Large intestine (tissue), 3 donors: ENCODE data around the gene CC2D1A. TPM values are rescaled to one million over a fixed set of nuclear protein-coding genes. Genes with fewer than 3 reads are reported as not detected.

Experiments used
- DNase-seq, 2 donors: peaks; one replicate each; pipeline versions ENCODE4 v3.0.0 to v3.0.0-alpha.2; 2013
- H3K27ac ChIP-seq: one replicate; pipeline ENCODE4 v1.5.1; 2013; ENCODE audit warnings: low read length
- H3K27me3 ChIP-seq: 2 replicates; pipeline ENCODE4 v1.6.1; 2013; ENCODE audit warnings: low read length; ENCODE audit not compliant: control insufficient read depth, insufficient read depth
- H3K36me3 ChIP-seq: 2 replicates; pipeline ENCODE4 v1.6.1; 2013; ENCODE audit warnings: low read length; ENCODE audit not compliant: control insufficient read depth, insufficient read depth
- H3K4me1 ChIP-seq: one replicate; pipeline ENCODE4 v1.6.1; 2013; ENCODE audit warnings: low read length; ENCODE audit not compliant: control insufficient read depth, insufficient read depth
- H3K4me3 ChIP-seq: one replicate; pipeline ENCODE4 v1.5.1; 2013; ENCODE audit warnings: low read length
- H3K9me3 ChIP-seq: one replicate; pipeline ENCODE4 v1.6.1; 2013; ENCODE audit warnings: mild to moderate bottlenecking, low read depth, low read length, moderate library complexity; ENCODE audit not compliant: control insufficient read depth
- WGBS: methylation state at CpG from one replicate; pipeline ENCODE4 v1.1.5; 2013; ENCODE audit warnings: low lambda C conversion rate; ENCODE audit not compliant: insufficient coverage; 5-methylcytosine and 5-hydroxymethylcytosine counted together
- polyA plus RNA-seq: library from polyadenylated mRNA; unstranded; fragments of 120-200 nt; gene quantifications from one replicate; pipeline ENCODE4 v1.2.1, GENCODE V29; 2013

Gene CC2D1A
- polyA plus RNA-seq, 1 donor: 42.2 TPM

DNA sequence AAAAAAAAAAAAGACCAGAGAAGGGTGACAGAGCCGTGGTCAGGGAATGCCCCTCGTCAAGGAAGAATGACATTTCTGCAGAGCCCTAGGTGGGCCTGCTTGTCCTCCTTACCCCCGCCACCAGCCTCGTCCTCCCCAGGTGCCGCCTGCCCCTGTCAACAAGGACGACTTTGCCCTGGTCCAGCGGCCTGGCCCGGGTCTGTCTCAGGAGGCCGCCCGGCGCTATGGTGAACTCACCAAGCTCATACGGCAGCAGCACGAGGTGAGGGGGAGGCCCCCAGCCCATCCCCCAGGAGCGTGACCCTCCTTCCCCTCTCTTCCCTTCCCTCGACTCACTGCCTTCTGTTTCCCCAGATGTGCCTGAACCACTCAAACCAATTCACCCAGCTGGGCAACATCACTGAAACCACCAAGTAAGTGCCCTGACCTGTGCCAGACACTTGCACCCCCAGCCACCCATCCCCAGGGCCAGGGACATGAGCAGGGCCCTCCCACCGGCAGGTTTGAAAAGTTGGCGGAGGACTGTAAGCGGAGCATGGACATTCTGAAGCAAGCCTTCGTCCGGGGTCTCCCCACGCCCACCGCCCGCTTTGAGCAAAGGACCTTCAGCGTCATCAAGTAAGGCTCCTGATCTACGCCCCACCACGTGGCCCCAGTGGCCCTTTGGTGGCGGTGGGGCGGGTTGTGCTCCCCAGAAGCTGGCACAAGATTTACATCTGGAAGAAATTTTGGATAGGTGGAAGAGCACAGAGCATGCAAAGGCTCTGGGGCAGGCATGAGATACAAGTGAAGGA, 17.4 kb downstream of the CC2D1A start:
- no CpG with 5 or more reads among the region's 28 CpGs for WGBS
- Histone ChIP-seq H3K9me3 (peaks cover 10% of the 10 kb centered on the region), H3K36me3 (peaks cover 80% of the 10 kb centered on the region), H3K4me1 (no peaks in the 10 kb centered on the region), H3K27me3 (no peaks in the 10 kb centered on the region), H3K27ac (no peak overlapping the region), H3K4me3 (no peak overlapping the region)
- no peak for DNase-seq

- H3K9me3 ChIP-seq: peaks cover under 1% of the 10 kb centered on the region
- H3K36me3 ChIP-seq: peaks cover 70% of the 10 kb centered on the region
- WGBS: no CpG with 5 or more reads among the region's 4 CpGs
- H3K27me3 ChIP-seq: no peaks in the 10 kb centered on the region
- no peak overlapping the region for H3K4me3 ChIP-seq
- H3K27ac ChIP-seq: no peak overlapping the region
- no peaks in the 10 kb centered on the region for H3K4me1 ChIP-seq
- no peak for DNase-seq
These were observed 20.0 kb downstream of the CC2D1A start for GRCh38 chr19:13926010-13926409.

- no CpG with 5 or more reads among the region's 8 CpGs for WGBS
- DNase-seq: no peak
- no peaks in the 10 kb centered on the region for H3K27me3 ChIP-seq
- no peaks in the 10 kb centered on the region for H3K9me3 ChIP-seq
- H3K4me3 ChIP-seq: no peak overlapping the region
- peaks cover 65% of the 10 kb centered on the region for H3K36me3 ChIP-seq
- no peak overlapping the region for H3K27ac ChIP-seq
- no peaks in the 10 kb centered on the region for H3K4me1 ChIP-seq
These were observed 20.7 kb downstream of the CC2D1A start for GRCh38 chr19:13926715-13927114.

DNA sequence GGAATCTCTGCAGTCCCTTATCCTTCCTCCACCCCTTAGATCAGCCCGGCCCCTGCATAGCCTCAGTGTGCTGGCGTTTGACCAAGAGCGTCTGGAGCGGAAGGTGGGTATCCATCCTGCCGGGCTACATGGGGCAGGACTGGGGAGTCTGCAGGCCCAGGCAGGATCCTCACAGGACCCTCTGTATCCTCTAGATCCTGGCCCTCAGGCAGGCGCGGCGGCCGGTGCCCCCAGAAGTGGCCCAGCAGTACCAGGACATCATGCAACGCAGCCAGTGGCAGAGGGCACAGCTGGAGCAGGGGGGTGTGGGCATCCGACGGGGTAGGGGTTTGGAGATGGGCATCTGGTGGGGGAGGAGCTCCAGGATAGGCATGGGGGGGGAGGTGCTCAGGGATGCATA, 23.3 kb downstream of the CC2D1A start:
- H3K27me3 ChIP-seq: no peaks in the 10 kb centered on the region
- no CpG with 5 or more reads among the region's 12 CpGs for WGBS
- H3K4me1 ChIP-seq: no peaks in the 10 kb centered on the region
- H3K4me3 ChIP-seq: no peak overlapping the region
- H3K9me3 ChIP-seq: no peaks in the 10 kb centered on the region
- no peak overlapping the region for H3K27ac ChIP-seq
- H3K36me3 ChIP-seq: peaks cover 48% of the 10 kb centered on the region
- no peak for DNase-seq

DNA sequence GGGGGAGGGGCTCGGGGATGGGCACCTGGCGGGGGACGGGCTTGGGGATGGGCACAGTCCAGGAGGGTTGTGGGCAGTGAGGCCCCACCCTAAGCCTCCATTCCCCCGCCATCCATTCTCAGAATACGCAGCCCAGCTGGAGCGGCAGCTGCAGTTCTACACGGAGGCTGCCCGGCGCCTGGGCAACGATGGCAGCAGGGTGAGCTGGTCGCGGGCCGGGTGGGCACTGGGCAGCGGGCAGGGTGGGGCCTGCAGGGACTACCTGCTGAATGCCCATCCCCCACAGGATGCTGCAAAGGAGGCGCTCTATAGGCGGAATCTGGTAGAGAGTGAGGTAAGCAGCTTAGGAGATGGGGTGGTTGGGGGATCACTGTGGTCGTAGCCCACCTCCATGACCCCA, 24.0 kb downstream of the CC2D1A start:
- peaks cover 43% of the 10 kb centered on the region for H3K36me3 ChIP-seq
- no peaks in the 10 kb centered on the region for H3K9me3 ChIP-seq
- WGBS: no CpG with 5 or more reads among the region's 17 CpGs
- H3K4me1 ChIP-seq: no peaks in the 10 kb centered on the region
- DNase-seq: no peak
- H3K27me3 ChIP-seq: peaks cover 2% of the 10 kb centered on the region
- H3K4me3 ChIP-seq: no peak overlapping the region
- H3K27ac ChIP-seq: no peak overlapping the region

- peaks cover 40% of the 10 kb centered on the region for H3K36me3 ChIP-seq
- H3K27me3 ChIP-seq: peaks cover 2% of the 10 kb centered on the region
- H3K9me3 ChIP-seq: no peaks in the 10 kb centered on the region
- no peak overlapping the region for H3K27ac ChIP-seq
- WGBS: no CpG with 5 or more reads among the region's 17 CpGs
- no peak for DNase-seq
- H3K4me1 ChIP-seq: no peaks in the 10 kb centered on the region
- H3K4me3 ChIP-seq: no peak overlapping the region
These were observed 24.4 kb downstream of the CC2D1A start for GRCh38 chr19:13930402-13930801.

DNA sequence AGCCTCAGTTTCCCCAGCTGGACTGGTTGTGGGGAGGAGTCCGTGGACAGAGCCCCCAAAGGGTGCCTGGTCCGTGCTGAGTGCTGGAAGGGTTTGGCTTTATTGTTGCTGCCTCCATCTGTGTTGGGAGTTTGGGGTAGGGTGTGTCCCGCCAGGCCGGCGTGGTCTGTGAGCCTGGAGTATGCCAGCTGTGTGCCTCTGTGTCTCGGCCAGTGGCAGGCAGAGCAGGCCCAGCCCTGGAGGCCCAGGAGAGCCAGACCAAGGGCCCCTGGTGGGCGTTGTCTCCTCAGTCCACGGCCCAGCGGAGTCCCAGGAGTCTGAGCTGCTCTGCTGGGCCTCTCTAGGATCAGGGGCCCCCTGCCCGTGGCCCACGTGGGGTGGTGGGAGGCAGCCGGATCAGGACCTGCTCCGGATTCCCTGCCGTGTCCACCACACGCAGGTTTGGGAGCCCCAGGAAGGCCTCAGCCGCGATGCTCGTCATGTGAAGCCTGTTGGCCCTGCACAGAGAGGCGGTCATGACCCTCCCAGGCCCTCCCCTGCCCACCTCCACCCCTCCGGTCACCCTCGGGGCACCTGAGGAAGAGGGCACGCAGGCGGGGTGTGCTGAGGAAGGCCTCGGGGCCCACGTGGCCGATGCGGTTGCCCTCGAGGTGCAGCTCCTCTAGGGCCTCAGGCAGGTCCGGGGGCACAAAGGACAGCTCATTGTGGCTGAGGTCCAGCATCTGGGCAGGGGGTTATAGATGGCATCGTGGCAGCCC, 25.6 kb downstream of the CC2D1A start:
- WGBS: no CpG with 5 or more reads among the region's 30 CpGs
- Histone ChIP-seq H3K27me3 (peaks cover 4% of the 10 kb centered on the region), H3K9me3 (no peaks in the 10 kb centered on the region), H3K27ac (no peak overlapping the region), H3K4me3 (no peak overlapping the region), H3K36me3 (peaks cover 31% of the 10 kb centered on the region), H3K4me1 (no peaks in the 10 kb centered on the region)
- no peak for DNase-seq

DNA sequence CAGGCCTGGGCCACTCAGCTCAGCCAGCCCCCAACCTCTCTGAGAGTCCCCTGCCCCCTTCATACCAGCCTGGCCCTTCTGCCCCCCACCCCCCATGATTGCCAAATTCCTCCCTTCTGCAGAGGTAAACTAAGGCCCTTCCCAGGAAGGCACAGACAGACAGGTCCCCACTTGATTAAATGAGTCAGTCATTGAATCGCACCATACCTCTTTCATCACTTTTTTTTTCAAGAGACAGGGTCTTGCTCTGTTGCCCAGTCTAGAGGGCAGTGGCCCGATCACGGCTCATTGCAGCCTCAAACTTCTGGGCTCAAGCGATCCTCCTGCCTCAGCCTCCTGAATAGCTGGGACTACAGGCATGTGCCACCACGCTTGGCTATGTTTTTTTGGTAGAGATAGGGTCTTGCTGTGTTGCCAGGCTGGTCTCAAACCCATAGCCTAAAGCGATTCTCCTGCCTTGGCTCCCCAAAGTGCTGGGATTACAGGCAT, 26.2 kb downstream of the CC2D1A start:
- H3K4me1 ChIP-seq: no peaks in the 10 kb centered on the region
- no CpG with 5 or more reads among the region's 6 CpGs for WGBS
- H3K9me3 ChIP-seq: no peaks in the 10 kb centered on the region
- no peak overlapping the region for H3K4me3 ChIP-seq
- peaks cover 4% of the 10 kb centered on the region for H3K27me3 ChIP-seq
- no peak overlapping the region for H3K27ac ChIP-seq
- H3K36me3 ChIP-seq: peaks cover 25% of the 10 kb centered on the region
- DNase-seq: no peak

DNA sequence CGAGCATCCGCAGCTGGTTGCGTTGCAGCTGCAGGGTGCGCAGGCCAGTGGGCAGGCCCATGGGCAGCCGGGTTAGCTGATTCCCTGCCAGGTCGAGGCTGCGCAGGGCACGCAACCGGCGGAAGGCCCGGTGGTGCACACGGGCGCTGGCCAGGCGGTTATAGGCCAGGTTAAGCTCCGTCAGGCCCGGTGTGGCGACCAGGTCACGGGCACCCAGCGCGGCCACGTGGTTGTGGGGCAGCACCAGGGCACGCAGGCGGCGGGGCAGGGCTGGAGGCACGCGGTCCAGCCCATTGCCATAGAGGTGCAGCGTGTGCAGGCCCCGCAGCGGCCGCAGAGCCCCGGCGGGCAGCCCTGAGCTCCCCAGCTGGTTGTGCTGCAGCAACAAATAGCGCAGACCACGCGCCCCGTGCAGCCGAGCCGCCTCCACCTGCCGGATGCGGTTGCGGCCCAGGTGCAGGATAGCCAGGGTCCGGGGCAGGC, 27.0 kb downstream of the CC2D1A start:
- Histone ChIP-seq H3K4me3 (no peak overlapping the region), H3K27ac (no peak overlapping the region), H3K4me1 (no peaks in the 10 kb centered on the region), H3K36me3 (peaks cover 21% of the 10 kb centered on the region), H3K9me3 (no peaks in the 10 kb centered on the region), H3K27me3 (peaks cover 11% of the 10 kb centered on the region)
- WGBS: no CpG with 5 or more reads among the region's 42 CpGs
- no peak for DNase-seq

DNA sequence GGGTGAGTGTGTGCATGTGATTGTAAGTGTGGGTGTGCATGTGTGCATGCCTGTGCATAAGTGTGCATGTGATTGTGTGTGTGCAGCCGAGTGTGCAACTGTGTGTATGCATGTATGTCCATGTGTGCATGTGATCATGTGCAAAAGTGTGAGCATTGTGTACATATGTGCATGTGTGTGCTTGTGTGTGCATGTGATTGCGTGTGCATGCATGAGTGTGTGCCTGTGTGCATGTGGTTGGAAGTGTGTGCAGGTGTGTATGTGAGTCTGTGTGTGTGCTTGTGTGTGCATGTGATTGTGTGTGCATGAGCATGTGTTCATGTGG, 28.7 kb downstream of the CC2D1A start:
- WGBS: no CpG with 5 or more reads among the region's 2 CpGs
- Histone ChIP-seq H3K36me3 (peaks cover 12% of the 10 kb centered on the region), H3K4me3 (no peak overlapping the region), H3K9me3 (no peaks in the 10 kb centered on the region), H3K27ac (no peak overlapping the region), H3K27me3 (peaks cover 22% of the 10 kb centered on the region), H3K4me1 (no peaks in the 10 kb centered on the region)
- DNase-seq: no peak
